ENCODE data around the gene TRIM33. TPM values are rescaled to one million over a fixed set of nuclear protein-coding genes. Genes with fewer than 3 reads are reported as not detected.

Gene TRIM33
- total RNA-seq (10 to 100 TPM; 60.1 to 74.5 TPM), polyA plus RNA-seq (ENCODE audit: insufficient read length in 2 of 2) (10 to 100 TPM; 32.8 to 39.1 TPM)
- long read RNA-seq, donor 1, partial matches to known transcripts: 0 of 3 reads
- long read RNA-seq, donor 1, other reads (novel, unspliced or antisense): 0 of 3 reads
- long read RNA-seq, donor 2: 0 reads
- long read RNA-seq, donor 3, partial matches to known transcripts: 0 of 1 reads
- long read RNA-seq, donor 3, other reads (novel, unspliced or antisense): 0 of 1 reads
- long read RNA-seq, donor 4, full-length matches to known transcripts: 1 of 1 reads
- long read RNA-seq, donor 4, partial matches to known transcripts: 0 of 1 reads
- long read RNA-seq, donor 4, other reads (novel, unspliced or antisense): 0 of 1 reads

DNA sequence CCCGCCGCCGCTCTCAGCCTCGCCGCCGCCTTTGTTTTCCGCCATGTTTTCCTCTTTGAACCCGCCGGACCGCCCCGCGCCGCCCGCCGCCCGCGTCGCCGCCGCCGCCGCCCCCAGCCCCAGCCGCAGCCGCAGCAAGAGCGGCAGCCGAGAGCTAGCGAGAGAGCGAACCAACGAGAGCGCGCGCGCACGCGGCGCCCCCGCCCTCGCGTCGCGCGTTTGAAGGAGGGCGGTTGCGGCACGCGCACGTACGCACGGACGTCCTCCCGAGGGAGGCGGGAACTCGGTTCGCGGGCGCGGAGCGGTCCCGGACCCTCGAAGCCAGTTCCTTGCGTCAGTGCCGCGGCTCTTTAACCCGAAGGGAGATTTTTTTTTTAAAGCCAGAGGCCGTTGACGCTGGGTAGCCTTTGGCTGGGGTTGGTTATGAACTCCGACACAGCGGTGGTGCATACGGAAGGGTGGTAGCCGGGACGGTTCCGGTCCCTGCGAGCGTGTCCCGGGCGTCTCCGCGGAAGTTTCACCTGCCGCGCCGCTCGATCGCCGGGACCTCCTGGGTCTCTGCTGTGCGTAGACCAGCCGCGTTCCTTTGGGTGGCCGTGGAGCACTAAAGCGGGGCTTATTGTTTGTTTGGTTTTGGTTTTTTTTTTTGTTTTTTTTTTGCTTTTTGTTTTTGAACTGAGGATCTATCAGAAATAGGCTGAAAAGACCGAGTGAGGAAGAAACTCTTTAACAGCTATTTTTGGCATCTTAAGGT lies at the start of gene TRIM33:
TRIM33 (minus strand) TSS at position 172 of the 754 bp plus-strand sequence; CDS start at position 45, 127 bp downstream.
- under 1% methylated on average over 90 of the region's 90 CpGs for WGBS (ENCODE audit: insufficient coverage)
- Histone ChIP-seq H3K4me3 (ENCODE audit: low read depth, low read length) (peak within 1 kb of the TSS; percentile 87), H3K36me3 (ENCODE audit: control insufficient read depth, insufficient read depth, low read length) (no peaks in the 10 kb centered on the region), H3K27ac (ENCODE audit: low read depth, low read length) (peak within 1 kb of the TSS; percentile 97), H3K4me1 (ENCODE audit: control insufficient read depth, insufficient read depth, low read length) (peaks cover 14% of the 10 kb centered on the region), H3K27me3 (ENCODE audit: control insufficient read depth, insufficient read depth, low read length) (no peaks in the 10 kb centered on the region), H3K9me3 (ENCODE audit: control insufficient read depth, insufficient read depth, low read length) (no peaks in the 10 kb centered on the region)
- peak; percentile 90 to 98 (median 92) for DNase-seq (ENCODE audit: low read depth in 4 of 6, low spot score in 6 of 6)

- H3K4me3 ChIP-seq (ENCODE audit: low read depth, low read length): no peak overlapping the region
- no peak overlapping the region for H3K27ac ChIP-seq (ENCODE audit: low read depth, low read length)
- H3K27me3 ChIP-seq (ENCODE audit: control insufficient read depth, insufficient read depth, low read length): no peaks in the 10 kb centered on the region
- H3K36me3 ChIP-seq (ENCODE audit: control insufficient read depth, insufficient read depth, low read length): no peaks in the 10 kb centered on the region
- H3K4me1 ChIP-seq (ENCODE audit: control insufficient read depth, insufficient read depth, low read length): no peaks in the 10 kb centered on the region
- no peak for DNase-seq (ENCODE audit: low read depth in 4 of 6, low spot score in 6 of 6)
- 85% methylated on average over 2 of the region's 3 CpGs for WGBS (ENCODE audit: insufficient coverage)
- no peaks in the 10 kb centered on the region for H3K9me3 ChIP-seq (ENCODE audit: control insufficient read depth, insufficient read depth, low read length)
Observed at GRCh38 chr1:114559356-114559755, 48.4 kb upstream of the TRIM33 start.

GRCh38 chr1:114558544-114558943 lies 47.5 kb upstream of the TRIM33 start:
- no CpG with 5 or more reads among the region's 1 CpG for WGBS (ENCODE audit: insufficient coverage)
- H3K4me3 ChIP-seq (ENCODE audit: low read depth, low read length): no peak overlapping the region
- no peaks in the 10 kb centered on the region for H3K27me3 ChIP-seq (ENCODE audit: control insufficient read depth, insufficient read depth, low read length)
- H3K36me3 ChIP-seq (ENCODE audit: control insufficient read depth, insufficient read depth, low read length): no peaks in the 10 kb centered on the region
- peak in 1 of 6 donors; percentile 32 for DNase-seq (ENCODE audit: low read depth in 4 of 6, low spot score in 6 of 6)
- H3K4me1 ChIP-seq (ENCODE audit: control insufficient read depth, insufficient read depth, low read length): no peaks in the 10 kb centered on the region
- no peaks in the 10 kb centered on the region for H3K9me3 ChIP-seq (ENCODE audit: control insufficient read depth, insufficient read depth, low read length)
- H3K27ac ChIP-seq (ENCODE audit: low read depth, low read length): no peak overlapping the region

DNA sequence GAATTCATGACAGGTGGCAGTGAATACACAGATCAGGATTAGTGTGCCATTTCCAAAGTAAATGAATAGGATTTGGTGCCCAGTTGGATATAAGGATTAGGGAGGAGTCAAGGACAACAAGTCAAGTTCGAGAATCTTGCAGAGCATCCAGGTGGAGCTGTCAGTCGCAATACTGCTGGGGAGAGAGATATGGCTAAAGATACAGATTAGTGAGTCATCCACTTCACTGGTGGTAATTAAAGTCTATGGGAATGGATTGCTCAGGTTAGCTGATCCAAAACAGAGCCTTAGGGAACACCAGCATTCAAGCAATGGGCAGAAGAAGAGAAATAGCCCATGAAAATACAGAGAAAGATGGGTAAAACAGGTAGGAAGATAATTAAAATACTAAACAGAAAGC lies 43.6 kb upstream of the TRIM33 start:
- DNase-seq (ENCODE audit: low read depth in 4 of 6, low spot score in 6 of 6): no peak
- Histone ChIP-seq H3K27ac (ENCODE audit: low read depth, low read length) (no peak overlapping the region), H3K9me3 (ENCODE audit: control insufficient read depth, insufficient read depth, low read length) (no peaks in the 10 kb centered on the region), H3K27me3 (ENCODE audit: control insufficient read depth, insufficient read depth, low read length) (no peaks in the 10 kb centered on the region), H3K4me1 (ENCODE audit: control insufficient read depth, insufficient read depth, low read length) (no peaks in the 10 kb centered on the region), H3K36me3 (ENCODE audit: control insufficient read depth, insufficient read depth, low read length) (no peaks in the 10 kb centered on the region), H3K4me3 (ENCODE audit: low read depth, low read length) (no peak overlapping the region)
- 93% methylated on average over 2 of the region's 2 CpGs for WGBS (ENCODE audit: insufficient coverage)

- Histone ChIP-seq H3K4me1 (ENCODE audit: control insufficient read depth, insufficient read depth, low read length) (no peaks in the 10 kb centered on the region), H3K9me3 (ENCODE audit: control insufficient read depth, insufficient read depth, low read length) (no peaks in the 10 kb centered on the region), H3K27me3 (ENCODE audit: control insufficient read depth, insufficient read depth, low read length) (no peaks in the 10 kb centered on the region), H3K36me3 (ENCODE audit: control insufficient read depth, insufficient read depth, low read length) (no peaks in the 10 kb centered on the region), H3K27ac (ENCODE audit: low read depth, low read length) (no peak overlapping the region), H3K4me3 (ENCODE audit: low read depth, low read length) (no peak overlapping the region)
- no peak for DNase-seq (ENCODE audit: low read depth in 4 of 6, low spot score in 6 of 6)
- 98% methylated on average over 5 of the region's 7 CpGs for WGBS (ENCODE audit: insufficient coverage)
Observed at GRCh38 chr1:114552106-114552639, 41.2 kb upstream of the TRIM33 start.

DNA sequence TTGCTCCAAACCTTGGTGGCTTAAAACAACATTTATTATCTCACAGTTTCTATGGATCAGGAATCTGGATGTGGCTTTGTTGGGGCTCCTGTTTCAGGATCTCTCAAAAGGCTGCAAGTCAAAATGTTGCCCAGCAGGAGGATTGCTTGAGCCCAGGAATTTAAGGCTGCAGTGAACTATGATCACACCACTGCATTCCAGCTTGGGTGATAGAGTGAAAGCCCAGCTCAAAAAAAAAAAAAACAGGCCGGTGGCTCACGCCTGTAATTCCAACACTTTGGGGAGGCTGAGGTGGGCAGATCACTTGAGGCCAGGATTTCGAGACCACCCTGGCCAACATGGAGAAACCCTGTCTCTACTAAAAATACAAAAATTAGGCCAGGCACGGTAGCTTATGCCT lies 40.4 kb upstream of the TRIM33 start:
- no peak for DNase-seq (ENCODE audit: low read depth in 4 of 6, low spot score in 6 of 6)
- no peaks in the 10 kb centered on the region for H3K9me3 ChIP-seq (ENCODE audit: control insufficient read depth, insufficient read depth, low read length)
- no peak overlapping the region for H3K4me3 ChIP-seq (ENCODE audit: low read depth, low read length)
- H3K27ac ChIP-seq (ENCODE audit: low read depth, low read length): no peak overlapping the region
- no peaks in the 10 kb centered on the region for H3K4me1 ChIP-seq (ENCODE audit: control insufficient read depth, insufficient read depth, low read length)
- no peaks in the 10 kb centered on the region for H3K27me3 ChIP-seq (ENCODE audit: control insufficient read depth, insufficient read depth, low read length)
- no CpG with 5 or more reads among the region's 4 CpGs for WGBS (ENCODE audit: insufficient coverage)
- H3K36me3 ChIP-seq (ENCODE audit: control insufficient read depth, insufficient read depth, low read length): no peaks in the 10 kb centered on the region

DNA sequence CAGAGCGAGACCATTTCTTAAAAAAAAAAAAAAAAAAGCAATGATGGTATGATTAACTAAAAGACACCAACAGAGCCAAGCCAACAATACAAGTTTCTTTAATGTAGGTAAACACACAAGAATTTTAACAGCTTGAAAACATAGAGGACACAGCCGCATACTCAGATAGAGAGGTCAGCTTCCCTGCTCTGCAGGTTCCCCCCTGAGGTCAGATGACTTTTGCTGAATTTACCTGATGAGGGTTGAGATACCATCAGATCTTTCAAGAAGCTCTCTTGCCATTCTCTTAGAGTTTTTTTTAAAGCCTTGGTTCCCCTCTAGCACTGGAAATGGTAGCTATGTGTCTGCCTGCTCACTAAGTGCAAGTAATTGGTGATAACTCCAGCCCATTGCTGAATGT lies 39.3 kb upstream of the TRIM33 start:
- no peaks in the 10 kb centered on the region for H3K27me3 ChIP-seq (ENCODE audit: control insufficient read depth, insufficient read depth, low read length)
- no peaks in the 10 kb centered on the region for H3K36me3 ChIP-seq (ENCODE audit: control insufficient read depth, insufficient read depth, low read length)
- no peaks in the 10 kb centered on the region for H3K4me1 ChIP-seq (ENCODE audit: control insufficient read depth, insufficient read depth, low read length)
- WGBS (ENCODE audit: insufficient coverage): no CpG with 5 or more reads among the region's 2 CpGs
- no peak for DNase-seq (ENCODE audit: low read depth in 4 of 6, low spot score in 6 of 6)
- H3K27ac ChIP-seq (ENCODE audit: low read depth, low read length): no peak overlapping the region
- H3K9me3 ChIP-seq (ENCODE audit: control insufficient read depth, insufficient read depth, low read length): no peaks in the 10 kb centered on the region
- H3K4me3 ChIP-seq (ENCODE audit: low read depth, low read length): no peak overlapping the region

DNA sequence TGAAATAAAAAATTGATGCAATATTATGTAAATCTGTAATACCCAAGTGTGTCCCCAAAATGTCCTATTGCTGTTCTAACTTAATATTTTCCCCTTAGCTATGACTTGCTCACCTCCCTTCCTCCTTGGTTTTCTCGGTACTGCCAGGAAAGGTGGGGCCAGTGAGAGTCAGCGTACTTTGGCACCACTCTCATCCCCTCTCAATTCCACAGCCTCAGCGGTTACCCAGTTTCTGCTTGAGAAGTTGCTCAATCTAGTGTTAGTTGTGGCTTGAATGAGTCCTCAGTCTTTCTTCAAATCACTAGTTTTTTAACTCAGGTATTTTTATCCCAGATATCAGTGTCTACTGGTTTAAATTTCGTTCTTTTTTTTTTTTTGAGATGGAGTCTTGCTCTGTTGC lies 38.1 kb upstream of the TRIM33 start:
- Histone ChIP-seq H3K36me3 (ENCODE audit: control insufficient read depth, insufficient read depth, low read length) (no peaks in the 10 kb centered on the region), H3K4me1 (ENCODE audit: control insufficient read depth, insufficient read depth, low read length) (no peaks in the 10 kb centered on the region), H3K27ac (ENCODE audit: low read depth, low read length) (no peak overlapping the region), H3K4me3 (ENCODE audit: low read depth, low read length) (no peak overlapping the region), H3K9me3 (ENCODE audit: control insufficient read depth, insufficient read depth, low read length) (no peaks in the 10 kb centered on the region), H3K27me3 (ENCODE audit: control insufficient read depth, insufficient read depth, low read length) (no peaks in the 10 kb centered on the region)
- no CpG with 5 or more reads among the region's 4 CpGs for WGBS (ENCODE audit: insufficient coverage)
- DNase-seq (ENCODE audit: low read depth in 4 of 6, low spot score in 6 of 6): no peak

GRCh38 chr1:114547076-114547475 lies 36.1 kb upstream of the TRIM33 start:
- Histone ChIP-seq H3K9me3 (ENCODE audit: control insufficient read depth, insufficient read depth, low read length) (no peaks in the 10 kb centered on the region), H3K27ac (ENCODE audit: low read depth, low read length) (no peak overlapping the region), H3K4me1 (ENCODE audit: control insufficient read depth, insufficient read depth, low read length) (no peaks in the 10 kb centered on the region), H3K27me3 (ENCODE audit: control insufficient read depth, insufficient read depth, low read length) (no peaks in the 10 kb centered on the region), H3K36me3 (ENCODE audit: control insufficient read depth, insufficient read depth, low read length) (no peaks in the 10 kb centered on the region), H3K4me3 (ENCODE audit: low read depth, low read length) (no peak overlapping the region)
- WGBS (ENCODE audit: insufficient coverage): no CpG with 5 or more reads among the region's 1 CpG
- no peak for DNase-seq (ENCODE audit: low read depth in 4 of 6, low spot score in 6 of 6)

Data from spinal cord (tissue), 10 donors.